BE2C (cell line): Measurements from ENCODE around the gene PHF14.
"Not testable (repeated sequence)": the region's sequence is repeated elsewhere in the genome, so short reads cannot be mapped to it uniquely, and the experiment has no call there.

ENCODE experiments used
- DNase-seq: peaks from one replicate; pipeline ENCODE4 v3.0.0-alpha.2; 2020
- H3K27me3 ChIP-seq: fragments of 250-450 bp; sonication (Bioruptor Pico); 2 replicates; pipeline ENCODE4 v1.5.1; 2020; ENCODE audit warnings: mild to moderate bottlenecking
- H3K36me3 ChIP-seq: fragments of 250-450 bp; sonication (Bioruptor Pico); 2 replicates; pipeline ENCODE4 v1.5.1; 2020; ENCODE audit warnings: mild to moderate bottlenecking
- H3K4me1 ChIP-seq: fragments of 250-450 bp; sonication (Bioruptor Pico); 2 replicates; pipeline ENCODE4 v1.5.1; 2020
- H3K4me3 ChIP-seq: 2 replicates; pipeline ENCODE4 v1.5.1; 2011; ENCODE audit warnings: low read depth, low read length
- H3K9me3 ChIP-seq: fragments of 250-450 bp; sonication (Bioruptor Pico); 2 replicates; pipeline ENCODE4 v1.5.1; 2020
- TF ChIP-seq, protein P1 (sequence below): IDR thresholded peaks from 2 replicates; pipeline ENCODE4 v1.5.1; 2012; ENCODE audit warnings: mild to moderate bottlenecking, low read depth, low read length

PHF14 gene

DNA sequence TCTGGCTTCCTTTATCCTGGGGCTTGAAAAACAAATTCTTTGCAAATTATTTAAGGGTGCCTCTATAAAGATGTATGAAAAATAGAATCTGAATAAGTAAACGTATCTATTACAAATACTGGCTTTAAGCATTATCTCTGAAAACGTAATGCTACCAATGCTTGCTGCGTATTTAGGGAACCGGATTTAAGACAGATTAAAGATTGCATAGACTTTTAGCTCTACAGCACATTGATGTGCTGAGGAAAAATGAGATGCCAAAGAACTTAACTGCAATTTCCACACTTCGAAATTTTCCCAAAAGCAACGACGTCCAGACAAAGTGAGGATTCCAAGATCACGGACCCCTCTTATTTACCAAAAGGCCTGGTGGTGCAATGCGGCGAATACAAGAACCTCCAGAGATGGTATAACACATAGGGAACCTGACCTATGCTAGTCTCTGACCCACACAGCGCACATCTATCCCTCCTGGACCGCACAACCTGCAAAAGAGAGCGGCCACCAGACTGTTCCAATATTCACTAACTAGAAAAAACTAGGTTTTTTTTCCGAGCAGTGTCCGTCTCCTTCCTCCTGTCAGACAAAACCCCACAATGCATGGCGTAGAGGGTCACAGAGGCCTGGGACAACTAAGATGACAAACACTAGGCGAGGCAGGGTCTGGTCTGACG is 34.3 kb upstream of the PHF14 start:
- Histone ChIP-seq H3K9me3 (no peaks in the 10 kb centered on the region), H3K4me1 (no peaks in the 10 kb centered on the region), H3K27me3 (no peaks in the 10 kb centered on the region), H3K4me3 (peak overlapping the region; percentile 96), H3K36me3 (peaks cover 28% of the 10 kb centered on the region)
- TF ChIP-seq, protein P1, sequence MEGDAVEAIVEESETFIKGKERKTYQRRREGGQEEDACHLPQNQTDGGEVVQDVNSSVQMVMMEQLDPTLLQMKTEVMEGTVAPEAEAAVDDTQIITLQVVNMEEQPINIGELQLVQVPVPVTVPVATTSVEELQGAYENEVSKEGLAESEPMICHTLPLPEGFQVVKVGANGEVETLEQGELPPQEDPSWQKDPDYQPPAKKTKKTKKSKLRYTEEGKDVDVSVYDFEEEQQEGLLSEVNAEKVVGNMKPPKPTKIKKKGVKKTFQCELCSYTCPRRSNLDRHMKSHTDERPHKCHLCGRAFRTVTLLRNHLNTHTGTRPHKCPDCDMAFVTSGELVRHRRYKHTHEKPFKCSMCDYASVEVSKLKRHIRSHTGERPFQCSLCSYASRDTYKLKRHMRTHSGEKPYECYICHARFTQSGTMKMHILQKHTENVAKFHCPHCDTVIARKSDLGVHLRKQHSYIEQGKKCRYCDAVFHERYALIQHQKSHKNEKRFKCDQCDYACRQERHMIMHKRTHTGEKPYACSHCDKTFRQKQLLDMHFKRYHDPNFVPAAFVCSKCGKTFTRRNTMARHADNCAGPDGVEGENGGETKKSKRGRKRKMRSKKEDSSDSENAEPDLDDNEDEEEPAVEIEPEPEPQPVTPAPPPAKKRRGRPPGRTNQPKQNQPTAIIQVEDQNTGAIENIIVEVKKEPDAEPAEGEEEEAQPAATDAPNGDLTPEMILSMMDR = no peak
- no peak for DNase-seq

DNA sequence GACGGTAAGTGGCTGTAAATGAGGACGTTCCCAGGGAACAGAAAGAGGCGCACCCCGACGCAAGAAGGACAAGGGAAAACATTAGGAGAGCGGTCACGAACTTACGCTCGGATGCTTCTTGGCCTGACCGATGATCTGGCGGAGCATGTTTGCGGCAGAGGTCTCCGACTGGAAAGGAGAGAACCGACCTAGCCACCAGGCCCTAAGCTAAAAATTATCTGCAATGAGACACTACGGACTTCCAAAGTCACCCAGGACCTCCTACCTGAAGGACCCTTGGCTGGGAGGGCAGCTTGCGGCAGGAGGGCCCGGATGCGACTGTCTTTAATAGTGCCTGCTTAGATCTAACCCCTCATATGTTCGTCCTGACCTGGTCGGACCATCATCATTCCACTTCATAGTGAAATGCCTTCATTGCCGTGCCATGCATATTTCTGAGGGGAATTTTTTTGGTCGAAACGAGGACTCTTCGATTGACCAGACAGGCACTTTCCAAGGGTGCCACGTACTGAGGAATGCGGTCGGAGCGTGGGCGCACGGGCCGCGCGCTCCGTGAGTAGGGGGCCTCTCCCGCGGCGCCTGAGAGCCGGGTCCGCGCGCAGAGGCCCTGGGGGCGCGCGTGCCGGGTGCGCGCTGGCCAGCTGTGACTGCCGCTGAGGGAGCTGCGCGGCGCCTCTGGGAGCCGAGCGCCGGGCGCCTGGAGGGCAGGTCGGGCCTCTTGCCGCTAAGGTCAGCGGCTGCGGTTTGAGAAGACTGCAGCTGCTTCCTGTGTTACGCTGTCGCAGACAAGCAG is 33.6 kb upstream of the PHF14 start:
- Histone ChIP-seq H3K4me3 (peak overlapping the region; percentile 96), H3K27me3 (no peaks in the 10 kb centered on the region), H3K36me3 (peaks cover 28% of the 10 kb centered on the region), H3K9me3 (no peaks in the 10 kb centered on the region), H3K4me1 (no peaks in the 10 kb centered on the region)
- TF ChIP-seq, protein P1 = no peak
- DNase-seq = peak; percentile 92

DNA sequence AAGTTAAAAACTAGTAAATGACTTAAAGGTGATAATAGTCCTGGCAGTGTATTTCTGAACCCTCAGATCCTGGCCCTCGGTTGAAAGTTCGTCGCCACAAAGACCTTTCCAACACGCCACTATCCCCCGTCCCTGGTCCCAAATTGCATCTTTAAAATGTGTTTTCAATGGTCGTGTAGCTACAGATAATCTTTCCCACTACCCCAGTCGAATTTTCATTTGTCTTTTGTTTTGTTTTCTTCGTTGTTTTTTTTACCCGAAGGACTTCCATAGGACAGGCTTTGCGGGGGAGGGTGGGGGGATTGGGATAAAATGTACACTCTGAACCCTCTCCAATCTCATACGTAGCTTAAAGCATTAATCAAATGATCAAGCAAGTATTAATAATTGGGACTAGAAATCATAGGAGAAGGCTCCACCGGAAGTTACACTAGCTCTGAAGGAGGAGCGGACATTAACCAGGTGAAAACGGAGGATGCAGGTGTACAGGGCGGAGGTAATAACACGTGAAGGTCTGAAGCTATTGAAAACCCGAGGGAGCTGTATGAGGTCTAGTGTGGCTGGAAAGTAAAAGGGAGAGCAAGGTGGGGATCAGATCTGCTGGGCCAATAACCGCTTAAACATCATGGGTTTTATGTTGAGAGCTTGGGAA is 32.8 kb upstream of the PHF14 start:
- Histone ChIP-seq H3K4me3 (peak overlapping the region; percentile 67), H3K27me3 (no peaks in the 10 kb centered on the region), H3K4me1 (no peaks in the 10 kb centered on the region), H3K9me3 (no peaks in the 10 kb centered on the region), H3K36me3 (peaks cover 21% of the 10 kb centered on the region)
- DNase-seq = no peak
- TF ChIP-seq, protein P1 = no peak

DNA sequence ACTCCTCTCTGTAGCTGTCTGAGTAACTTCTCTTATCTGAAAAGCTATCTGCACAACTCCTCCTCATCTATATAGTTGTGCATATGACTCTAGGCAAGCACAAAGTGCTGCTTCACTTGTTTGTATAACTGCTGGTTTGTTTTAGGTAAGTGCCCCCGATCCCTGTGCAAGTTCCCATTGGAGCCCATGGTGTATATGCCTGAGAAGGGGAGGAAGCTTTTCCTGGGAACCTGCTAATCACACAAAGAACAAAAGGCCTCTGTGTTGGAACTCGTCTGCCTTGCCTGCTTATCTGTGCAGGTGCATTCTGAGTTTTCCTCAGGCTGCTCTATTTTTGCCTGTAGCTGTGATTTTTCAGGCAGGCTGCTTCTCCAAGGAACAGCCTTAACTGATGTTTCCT is 23.2 kb upstream of the PHF14 start:
- TF ChIP-seq, protein P1 = no peak
- Histone ChIP-seq H3K4me3 (no peak overlapping the region), H3K9me3 (no peaks in the 10 kb centered on the region), H3K27me3 (no peaks in the 10 kb centered on the region), H3K36me3 (no peaks in the 10 kb centered on the region), H3K4me1 (no peaks in the 10 kb centered on the region; the same call in 1 of the 2 replicates)
- no peak for DNase-seq

DNA sequence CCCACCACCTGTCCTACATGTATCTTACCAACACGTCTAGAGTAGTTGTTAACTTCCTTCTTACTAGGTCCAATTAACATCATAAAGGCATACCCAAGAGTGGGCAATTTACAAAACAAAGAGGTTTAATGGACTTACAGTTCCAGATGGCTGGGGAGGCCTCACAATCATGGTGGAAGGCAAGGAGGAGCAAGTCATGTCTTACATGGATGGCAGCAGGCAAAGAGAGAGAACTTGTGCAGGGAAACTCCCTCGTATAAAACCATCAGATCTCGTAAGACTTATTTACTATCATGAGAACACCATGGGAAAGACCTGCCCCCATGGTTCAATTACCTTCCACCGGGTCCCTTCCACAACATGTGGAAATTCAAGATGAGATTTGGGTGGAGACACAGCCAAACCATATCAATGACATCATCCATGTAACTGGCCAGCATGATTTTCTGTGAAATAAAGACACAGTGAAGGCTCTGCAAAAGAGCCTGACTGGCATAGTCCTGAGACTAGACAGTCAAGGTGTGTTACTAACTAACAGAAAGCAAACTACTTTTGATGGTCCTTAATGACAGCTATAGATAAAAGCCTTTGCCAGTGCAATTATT is 22.6 kb upstream of the PHF14 start:
- H3K9me3 ChIP-seq, DNase-seq, H3K27me3 ChIP-seq, H3K36me3 ChIP-seq, H3K4me3 ChIP-seq, H3K4me1 ChIP-seq: not testable (repeated sequence)

DNA sequence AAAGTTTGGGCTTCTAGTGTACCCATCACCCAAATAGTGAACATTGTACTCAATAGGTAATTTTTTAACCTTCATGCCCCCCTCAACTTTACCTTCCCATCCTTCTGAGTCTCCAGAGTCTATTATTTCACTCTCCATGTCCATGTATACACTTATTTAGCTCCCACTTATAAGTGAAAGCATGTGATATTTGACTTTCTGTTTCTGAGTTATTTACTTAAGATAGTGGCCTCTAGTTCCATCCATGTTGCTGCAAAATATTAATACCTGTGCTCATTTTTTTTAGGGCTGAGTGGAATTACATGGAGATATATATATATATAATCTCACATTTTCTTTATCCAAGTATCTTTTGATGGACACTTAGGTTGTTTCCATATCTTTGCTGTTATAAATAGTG is 21.1 kb upstream of the PHF14 start:
- Histone ChIP-seq H3K36me3 (no peaks in the 10 kb centered on the region), H3K27me3 (no peaks in the 10 kb centered on the region), H3K4me3 (no peak overlapping the region), H3K9me3 (no peaks in the 10 kb centered on the region), H3K4me1 (no peaks in the 10 kb centered on the region)
- DNase-seq = no peak
- TF ChIP-seq, protein P1 = no peak

DNA sequence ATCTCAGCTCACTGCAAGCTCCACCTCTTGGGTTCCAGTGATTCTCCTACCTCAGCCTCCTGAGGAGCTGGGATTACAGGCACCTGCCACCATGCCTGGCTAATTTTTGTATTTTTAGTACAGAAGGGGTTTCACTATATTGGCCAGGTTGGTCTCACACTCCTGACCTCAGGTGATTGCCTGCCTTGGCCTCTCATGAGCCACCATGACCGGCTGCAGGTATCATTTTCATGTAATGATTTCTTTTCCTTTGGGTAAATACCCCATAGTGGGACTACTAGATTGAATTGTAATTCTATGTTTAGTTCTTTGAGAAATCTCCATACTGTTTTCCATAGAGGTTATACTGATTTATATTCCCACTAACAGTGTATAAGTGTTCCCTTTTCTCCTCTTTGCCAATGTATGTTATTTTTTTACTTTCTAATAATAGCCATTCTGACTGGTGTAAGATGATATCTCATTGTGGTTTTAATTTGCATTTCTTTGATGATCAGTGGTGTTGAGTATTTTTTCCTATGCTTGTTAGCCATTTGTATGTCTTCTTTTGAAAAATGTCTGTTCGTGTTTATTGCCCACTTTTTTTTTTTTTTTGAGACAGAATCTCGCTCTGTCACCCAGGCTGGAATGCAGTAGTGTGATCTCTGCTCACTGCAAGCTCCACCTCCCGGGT is 20.5 kb upstream of the PHF14 start:
- not testable (repeated sequence) for H3K4me1 ChIP-seq, H3K36me3 ChIP-seq, H3K27me3 ChIP-seq, H3K4me3 ChIP-seq, H3K9me3 ChIP-seq, DNase-seq
